ENCODE results near the gene PNPO.
A peak's percentile ranks its signal among the peaks of the same experiment; 100 is the strongest.

The PNPO gene

DNA sequence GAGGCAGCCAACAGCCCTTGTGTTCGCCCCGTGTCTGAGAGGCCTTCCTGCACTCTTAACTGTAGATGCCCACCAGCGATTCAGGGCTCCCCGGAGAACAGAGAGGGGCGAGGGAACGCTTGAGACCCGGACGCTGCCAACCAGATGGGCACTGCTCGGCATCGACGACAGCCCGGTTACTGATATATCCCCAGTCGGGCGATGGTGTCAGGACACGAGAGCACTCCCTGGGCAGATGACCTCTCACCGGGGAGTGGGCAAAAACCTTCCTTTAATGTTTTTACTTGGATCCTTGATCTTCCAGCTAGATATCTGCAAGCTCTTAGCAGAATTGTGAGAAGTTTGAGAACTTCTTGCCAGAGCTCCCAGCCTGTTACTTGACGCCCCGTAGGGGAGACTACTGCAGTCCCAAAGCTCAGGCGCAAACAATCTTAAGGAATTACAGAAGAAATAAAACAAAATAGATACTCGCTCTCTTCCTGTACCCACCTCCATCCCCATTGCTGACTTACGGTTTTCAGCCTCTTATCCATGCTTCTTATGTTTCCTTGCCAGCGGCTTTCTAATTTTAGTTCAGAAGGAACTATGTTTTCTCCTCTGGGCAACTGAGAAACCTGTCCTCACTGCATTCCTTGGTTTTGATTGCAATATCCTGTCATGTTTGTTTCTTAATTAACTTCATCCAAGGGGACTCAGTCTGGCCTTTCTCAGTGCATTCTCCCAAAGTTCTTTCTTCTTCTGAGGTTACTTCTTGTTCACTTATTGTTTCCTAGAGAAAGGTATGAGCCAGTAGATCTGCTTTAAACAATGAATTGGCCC, 44.5 kb upstream of the PNPO start:
- DNase-seq (ENCODE audit: low read depth, low spot score), result no peak
- TF ChIP-seq, protein P1, sequence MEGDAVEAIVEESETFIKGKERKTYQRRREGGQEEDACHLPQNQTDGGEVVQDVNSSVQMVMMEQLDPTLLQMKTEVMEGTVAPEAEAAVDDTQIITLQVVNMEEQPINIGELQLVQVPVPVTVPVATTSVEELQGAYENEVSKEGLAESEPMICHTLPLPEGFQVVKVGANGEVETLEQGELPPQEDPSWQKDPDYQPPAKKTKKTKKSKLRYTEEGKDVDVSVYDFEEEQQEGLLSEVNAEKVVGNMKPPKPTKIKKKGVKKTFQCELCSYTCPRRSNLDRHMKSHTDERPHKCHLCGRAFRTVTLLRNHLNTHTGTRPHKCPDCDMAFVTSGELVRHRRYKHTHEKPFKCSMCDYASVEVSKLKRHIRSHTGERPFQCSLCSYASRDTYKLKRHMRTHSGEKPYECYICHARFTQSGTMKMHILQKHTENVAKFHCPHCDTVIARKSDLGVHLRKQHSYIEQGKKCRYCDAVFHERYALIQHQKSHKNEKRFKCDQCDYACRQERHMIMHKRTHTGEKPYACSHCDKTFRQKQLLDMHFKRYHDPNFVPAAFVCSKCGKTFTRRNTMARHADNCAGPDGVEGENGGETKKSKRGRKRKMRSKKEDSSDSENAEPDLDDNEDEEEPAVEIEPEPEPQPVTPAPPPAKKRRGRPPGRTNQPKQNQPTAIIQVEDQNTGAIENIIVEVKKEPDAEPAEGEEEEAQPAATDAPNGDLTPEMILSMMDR (IDR thresholded peaks at IDR 0.05; ENCODE audit: insufficient read depth, low read length, missing control alignments), result no peak
- ChIA-PET CTCF (interaction anchor here (0.8 to 1.0 kb wide), 4 partner anchors 13 to 54 kb away, joined by 3 to 5 read pairs (median 3); partner anchors contain the start of gene PNPO), POLR2A (interaction anchor here (1.0 kb wide), 1 partner anchor 65 kb away, joined by 3 read pairs; the partner anchor contains the start of genes LRRC46 and MRPL10)
- H3K4me3 ChIP-seq (ENCODE audit: low read depth, low read length), result peak overlapping the region; percentile 96

DNA sequence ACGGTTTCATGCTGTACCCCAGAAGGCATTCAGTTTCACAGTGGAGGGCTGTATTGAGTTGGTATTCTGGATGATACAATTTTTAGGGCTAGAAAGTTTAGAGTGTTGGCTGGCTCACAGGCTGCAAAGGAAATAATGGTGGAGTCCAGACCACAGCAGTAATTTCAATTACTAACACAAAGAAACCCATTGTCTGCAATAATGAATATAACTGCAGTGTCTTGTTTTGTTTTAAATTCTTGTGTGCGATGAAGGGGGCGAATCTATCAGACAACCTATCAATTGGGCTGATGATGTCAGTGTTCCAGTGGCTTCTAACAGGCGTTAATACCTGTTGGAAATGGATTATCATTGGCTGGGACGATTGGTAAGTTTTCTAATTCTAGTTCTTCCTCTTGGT, 43.8 kb upstream of the PNPO start:
- POLR2A ChIA-PET, result no interaction called here
- no peak overlapping the region; the same call in 1 of the 2 replicates for H3K4me3 ChIP-seq (ENCODE audit: low read depth, low read length)
- TF ChIP-seq, protein P1 (IDR thresholded peaks at IDR 0.05; ENCODE audit: insufficient read depth, low read length, missing control alignments), result no peak
- CTCF ChIA-PET, result interaction anchor here (0.7 to 1.7 kb wide), 3 partner anchors 8 to 57 kb away, joined by 3 to 8 read pairs (median 3); partner anchors contain the start of gene SCRN2
- no peak for DNase-seq (ENCODE audit: low read depth, low spot score)

DNA sequence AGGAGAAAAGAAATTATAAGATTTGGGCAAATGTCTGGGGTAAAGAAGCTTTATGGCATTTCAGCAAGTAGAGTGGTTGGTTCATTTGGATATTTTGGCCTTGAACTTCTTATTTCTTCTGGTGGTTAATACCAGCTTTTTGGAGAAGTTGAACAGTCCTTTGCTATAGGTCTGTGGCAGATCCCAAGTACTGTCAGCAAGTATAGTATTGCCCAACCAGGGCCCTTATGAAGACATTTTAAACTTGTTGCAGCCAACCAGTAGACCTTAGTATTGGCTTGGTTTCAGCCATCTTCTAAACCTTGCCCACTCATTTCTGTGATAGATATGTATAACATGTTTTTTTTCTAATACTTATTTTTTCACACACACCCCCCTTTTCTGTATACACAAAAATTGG, 43.1 kb upstream of the PNPO start:
- ChIA-PET CTCF (interaction anchor here (0.7 to 1.7 kb wide), 5 partner anchors 8 to 119 kb away, joined by 3 to 8 read pairs (median 4); partner anchors contain the start of gene SCRN2), POLR2A (no interaction called here)
- TF ChIP-seq, protein P1 (IDR thresholded peaks at IDR 0.05; ENCODE audit: insufficient read depth, low read length, missing control alignments), result no peak
- H3K4me3 ChIP-seq (ENCODE audit: low read depth, low read length), result no peak overlapping the region
- DNase-seq (ENCODE audit: low read depth, low spot score), result no peak

GRCh38 chr17:47899643-47900042, 41.7 kb upstream of the PNPO start:
- no peak overlapping the region for H3K4me3 ChIP-seq (ENCODE audit: low read depth, low read length)
- DNase-seq (ENCODE audit: low read depth, low spot score), result no peak
- ChIA-PET CTCF (interaction anchor here (0.8 to 1.5 kb wide), 4 partner anchors 10 to 69 kb away, joined by 3 to 4 read pairs (median 3); no protein-coding TSS in a partner anchor), POLR2A (no interaction called here)
- TF ChIP-seq, protein P1 (IDR thresholded peaks at IDR 0.05; ENCODE audit: insufficient read depth, low read length, missing control alignments), result no peak

DNA sequence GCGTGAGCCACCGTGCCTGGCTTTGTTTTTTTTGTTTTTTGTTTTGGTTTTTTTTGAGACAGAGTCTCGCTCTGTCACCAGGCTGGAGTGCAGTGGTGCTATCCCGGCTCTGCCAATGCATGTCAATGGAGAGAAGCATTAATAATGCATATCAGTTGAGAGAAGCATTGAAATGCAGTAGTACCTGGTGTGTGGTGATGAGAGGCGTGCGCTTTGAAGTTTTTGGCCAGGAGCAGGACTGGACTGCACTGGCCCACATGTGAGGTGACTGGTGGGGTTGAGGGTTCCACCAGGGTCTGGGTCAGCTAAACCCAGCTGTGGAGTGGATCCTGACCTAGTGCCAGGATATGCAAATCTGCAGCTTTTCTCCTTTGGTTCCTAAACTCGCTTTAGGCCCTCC, 39.9 kb upstream of the PNPO start:
- ChIA-PET CTCF (interaction anchor here (1.4 to 2.3 kb wide), 3 partner anchors 12 to 45 kb away, joined by 5 to 8 read pairs (median 5); no protein-coding TSS in a partner anchor), POLR2A (no interaction called here)
- TF ChIP-seq, protein P1 (IDR thresholded peaks at IDR 0.05; ENCODE audit: insufficient read depth, low read length, missing control alignments), result no peak
- no peak for DNase-seq (ENCODE audit: low read depth, low spot score)
- no peak overlapping the region for H3K4me3 ChIP-seq (ENCODE audit: low read depth, low read length)

GRCh38 chr17:47902039-47902744, 39.2 kb upstream of the PNPO start:
- TF ChIP-seq, protein P1 (IDR thresholded peaks at IDR 0.05; ENCODE audit: insufficient read depth, low read length, missing control alignments), result no peak
- POLR2A ChIA-PET, result no interaction called here
- no peak overlapping the region for H3K4me3 ChIP-seq (ENCODE audit: low read depth, low read length)
- CTCF ChIA-PET, result interaction anchor here (1.0 to 2.3 kb wide), 6 partner anchors 13 to 76 kb away, joined by 4 to 8 read pairs (median 5); no protein-coding TSS in a partner anchor
- DNase-seq (ENCODE audit: low read depth, low spot score), result no peak

Data from AG04449 (cell line).